ENCODE data around the gene MCUR1.

The MCUR1 gene

DNA sequence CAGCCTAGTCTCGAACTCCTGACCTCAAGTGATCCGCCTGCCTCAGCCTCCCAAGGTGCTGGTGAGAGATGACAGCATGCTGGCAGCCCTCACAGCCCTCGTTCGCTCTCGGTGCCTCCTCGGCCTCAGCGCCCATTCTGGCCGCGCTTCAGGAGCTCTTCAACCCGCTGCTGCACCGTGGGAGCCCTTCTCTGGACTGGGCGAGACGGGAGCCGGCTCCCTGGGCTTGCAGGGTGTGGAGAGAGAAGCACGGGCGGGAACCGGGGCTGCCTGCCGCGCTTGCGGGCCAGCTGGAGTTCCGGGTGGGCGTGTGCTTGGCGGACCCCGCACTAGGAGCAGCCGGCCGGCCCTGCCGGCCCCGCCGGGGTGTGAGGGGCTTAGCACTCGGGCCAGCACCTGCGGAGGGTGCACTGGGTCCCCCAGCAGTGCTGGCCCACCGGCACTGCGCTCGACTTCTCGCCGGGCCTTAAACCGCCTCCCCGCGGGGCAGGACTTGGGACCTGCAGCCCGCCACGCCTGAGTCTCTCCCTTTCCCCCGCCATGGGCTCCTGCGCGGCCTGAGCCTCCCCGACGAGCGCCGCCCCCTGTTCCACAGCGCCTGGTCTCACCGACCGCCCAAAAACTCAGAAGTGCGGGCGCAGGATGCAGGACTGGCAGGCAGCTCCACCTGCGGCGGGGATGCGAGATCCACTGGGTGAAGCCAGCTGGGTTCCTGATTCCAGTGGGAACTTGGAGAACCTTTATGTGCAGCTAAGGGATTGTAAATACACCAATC lies 71.2 kb downstream of the MCUR1 start:
- Histone ChIP-seq H3K9ac (ENCODE audit: low read length) (no peak overlapping the region), H3K27ac (ENCODE audit: low read depth, low read length) (no peak overlapping the region), H3K36me3 (ENCODE audit: control insufficient read depth, insufficient read depth, low read length) (no peaks in the 10 kb centered on the region), H3K4me3 (ENCODE audit: low read length) (no peak overlapping the region), H3K4me1 (ENCODE audit: control insufficient read depth, insufficient read depth, low read length) (no peaks in the 10 kb centered on the region), H3K27me3 (ENCODE audit: control insufficient read depth, insufficient read depth, low read length) (no peaks in the 10 kb centered on the region)

DNA sequence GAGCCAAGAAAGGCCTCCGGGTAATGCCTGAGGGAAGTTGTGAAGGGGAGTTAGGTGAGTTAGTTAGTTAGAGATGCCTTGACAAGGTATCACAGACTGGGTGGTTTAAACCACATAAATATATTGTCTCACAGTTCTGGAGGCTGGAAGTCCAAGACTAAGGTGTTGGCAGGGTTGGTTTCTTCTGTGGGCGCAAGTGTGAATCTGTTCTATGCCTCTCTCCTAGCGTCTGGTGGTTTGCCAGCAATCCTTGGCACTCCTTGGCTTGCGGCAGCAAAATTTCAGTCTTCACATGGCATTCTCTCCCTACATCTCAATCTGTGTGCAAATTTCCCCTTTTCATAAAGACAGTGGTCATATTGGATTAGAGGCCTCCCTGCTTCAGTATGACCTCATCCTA lies 73.0 kb downstream of the MCUR1 start:
- Histone ChIP-seq H3K36me3 (ENCODE audit: control insufficient read depth, insufficient read depth, low read length) (no peaks in the 10 kb centered on the region), H3K4me3 (ENCODE audit: low read length) (no peak overlapping the region), H3K27me3 (ENCODE audit: control insufficient read depth, insufficient read depth, low read length) (no peaks in the 10 kb centered on the region), H3K4me1 (ENCODE audit: control insufficient read depth, insufficient read depth, low read length) (no peaks in the 10 kb centered on the region), H3K27ac (ENCODE audit: low read depth, low read length) (no peak overlapping the region), H3K9ac (ENCODE audit: low read length) (no peak overlapping the region)

All from rectal smooth muscle tissue (tissue), 1 donor.